Omental fat pad (tissue), 4 donors: Measurements from ENCODE around the gene KRTAP10-4. TPM values are rescaled to one million over a fixed set of nuclear protein-coding genes. Genes with fewer than 3 reads are reported as not detected.
"Not testable (repeated sequence)": the region's sequence is repeated elsewhere in the genome, so short reads cannot be mapped to it uniquely, and the experiment has no call there.

Experiments used
- ATAC-seq: fragments of 150-250 bp; one replicate; pipeline ENCODE4 v1.9.1; 2016; ENCODE audit warnings: mild to moderate bottlenecking, moderate library complexity; ENCODE audit not compliant: low FRiP score
- DNase-seq: peaks from one replicate; pipeline ENCODE4 v3.0.0-alpha.2; 2019; ENCODE audit warnings: low spot score
- total RNA-seq, 4 donors: library from RNA; depleted of rRNA; stranded (reverse); fragments of >200 nt; gene quantifications; one replicate each; pipeline ENCODE4 v1.1.0, GENCODE V29; 2016
- TF ChIP-seq, protein P1 (sequence below), 3 donors: fragments of 450-650 bp; IDR thresholded peaks; one replicate each; pipeline ENCODE4 v1.5.1; 2016 to 2017; ENCODE audit warnings: antibody characterized with exemption in 3 of 3, mild to moderate bottlenecking in 3 of 3, moderate library complexity in 2 of 3

The KRTAP10-4 gene
- total RNA-seq, 4 donors from 2014 or later, result not detected

DNA sequence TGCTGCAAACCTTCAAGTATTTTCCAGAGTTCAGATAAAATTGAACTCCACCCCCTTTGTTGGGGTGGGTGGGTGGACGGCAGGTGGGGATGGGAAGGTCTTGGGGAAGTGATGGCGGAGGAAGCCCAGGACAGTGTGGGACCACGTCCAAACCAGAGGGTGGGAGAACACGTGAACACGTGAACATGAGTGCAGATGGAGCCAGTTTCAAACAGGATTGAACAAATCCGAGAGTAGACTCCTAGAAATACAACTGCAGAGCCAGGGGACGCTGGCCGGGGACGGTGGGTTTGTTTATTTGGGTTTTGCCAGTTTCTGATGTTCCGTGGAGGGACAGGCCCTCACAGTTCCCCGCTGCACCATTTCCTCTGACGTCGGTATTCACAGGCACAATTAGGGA lies 25.1 kb upstream of the KRTAP10-4 start:
- ATAC-seq, result no peak
- TF ChIP-seq, protein P1, sequence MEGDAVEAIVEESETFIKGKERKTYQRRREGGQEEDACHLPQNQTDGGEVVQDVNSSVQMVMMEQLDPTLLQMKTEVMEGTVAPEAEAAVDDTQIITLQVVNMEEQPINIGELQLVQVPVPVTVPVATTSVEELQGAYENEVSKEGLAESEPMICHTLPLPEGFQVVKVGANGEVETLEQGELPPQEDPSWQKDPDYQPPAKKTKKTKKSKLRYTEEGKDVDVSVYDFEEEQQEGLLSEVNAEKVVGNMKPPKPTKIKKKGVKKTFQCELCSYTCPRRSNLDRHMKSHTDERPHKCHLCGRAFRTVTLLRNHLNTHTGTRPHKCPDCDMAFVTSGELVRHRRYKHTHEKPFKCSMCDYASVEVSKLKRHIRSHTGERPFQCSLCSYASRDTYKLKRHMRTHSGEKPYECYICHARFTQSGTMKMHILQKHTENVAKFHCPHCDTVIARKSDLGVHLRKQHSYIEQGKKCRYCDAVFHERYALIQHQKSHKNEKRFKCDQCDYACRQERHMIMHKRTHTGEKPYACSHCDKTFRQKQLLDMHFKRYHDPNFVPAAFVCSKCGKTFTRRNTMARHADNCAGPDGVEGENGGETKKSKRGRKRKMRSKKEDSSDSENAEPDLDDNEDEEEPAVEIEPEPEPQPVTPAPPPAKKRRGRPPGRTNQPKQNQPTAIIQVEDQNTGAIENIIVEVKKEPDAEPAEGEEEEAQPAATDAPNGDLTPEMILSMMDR (IDR thresholded peaks at IDR 0.05), result no peak
- DNase-seq, result no peak

- DNase-seq, result no peak
- no peak for ATAC-seq
- TF ChIP-seq, protein P1 (IDR thresholded peaks at IDR 0.05), result no peak
These were observed 24.6 kb upstream of the KRTAP10-4 start for GRCh38 chr21:44548922-44549321.

DNA sequence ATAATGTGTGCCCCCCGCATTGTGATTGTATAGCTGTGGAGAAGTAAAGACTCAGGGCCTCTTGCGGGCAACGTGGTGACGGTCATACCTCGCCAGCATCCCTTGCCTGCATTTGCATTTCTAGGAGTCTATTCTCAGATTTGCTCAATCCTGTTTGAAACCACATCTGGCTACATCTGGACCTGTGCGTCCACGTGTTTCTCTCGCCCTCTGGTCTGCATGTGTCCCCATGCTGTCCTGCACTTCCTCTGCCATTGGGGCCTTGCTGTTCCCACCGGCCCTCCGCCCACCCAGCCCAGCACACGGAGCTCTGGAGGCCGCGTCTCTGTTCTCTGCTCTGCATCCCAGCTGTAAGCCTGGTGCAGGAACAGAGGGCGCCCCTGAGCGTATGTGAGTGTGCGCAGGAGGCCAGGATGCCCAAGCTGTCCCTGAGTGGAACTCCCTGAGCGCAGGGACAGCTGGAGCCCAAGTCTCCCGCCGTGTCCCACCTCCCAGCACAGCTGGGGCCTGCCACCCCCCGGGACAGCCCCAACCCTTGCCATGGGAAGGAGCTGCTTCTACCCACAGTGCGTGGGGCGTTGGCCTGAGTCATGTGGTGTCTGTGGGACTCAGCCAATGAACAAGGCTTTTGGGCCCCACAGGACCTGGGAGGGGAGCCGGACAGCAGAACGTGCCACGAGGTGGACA lies 23.9 kb upstream of the KRTAP10-4 start:
- TF ChIP-seq, protein P1 (IDR thresholded peaks at IDR 0.05), result no peak
- ATAC-seq (no peak), DNase-seq (no peak)

DNA sequence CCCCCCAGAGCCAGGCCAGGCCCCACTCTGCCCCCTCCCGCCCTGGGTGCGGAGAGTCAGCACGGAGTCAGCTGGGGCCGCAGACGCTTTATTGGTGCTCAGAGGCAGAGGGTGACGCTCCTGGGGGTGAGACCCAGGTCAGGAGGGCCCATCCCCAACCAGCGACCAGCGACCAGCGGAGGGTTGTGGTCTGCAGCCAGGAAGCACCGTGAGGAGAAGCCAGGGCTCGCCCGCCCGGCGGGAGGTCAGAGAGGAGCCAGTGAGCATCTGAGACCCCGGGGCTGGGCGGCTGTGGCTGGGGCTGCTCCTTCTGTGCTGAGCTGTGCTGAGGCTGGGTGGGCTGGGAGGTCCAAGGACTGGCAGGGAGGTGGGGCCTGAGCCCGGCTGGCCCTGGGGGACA lies 23.2 kb upstream of the KRTAP10-4 start:
- not testable (repeated sequence) for DNase-seq, ATAC-seq

DNA sequence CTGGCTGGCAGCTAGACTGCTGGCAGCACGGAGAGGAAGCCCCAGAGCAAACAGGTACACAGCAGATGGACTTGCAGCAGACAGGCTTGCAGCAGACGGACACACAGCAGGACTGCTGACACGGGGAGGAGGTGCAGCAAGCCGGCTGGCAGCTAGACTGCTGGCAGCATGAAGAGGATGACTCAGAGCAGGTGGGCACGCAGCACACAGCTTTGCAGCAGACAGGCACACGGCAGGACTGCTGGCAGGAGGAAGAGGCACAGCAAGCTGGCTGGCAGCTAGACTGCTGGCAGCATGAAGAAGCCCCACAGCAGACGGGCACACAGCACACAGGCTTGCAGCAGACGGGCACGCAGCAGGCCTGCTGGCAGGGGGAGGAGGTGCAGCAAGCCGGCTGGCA lies 22.7 kb upstream of the KRTAP10-4 start:
- TF ChIP-seq, protein P1 (IDR thresholded peaks at IDR 0.05), result no peak
- no peak for ATAC-seq
- DNase-seq, result no peak

GRCh38 chr21:44551340-44551961 lies 22.1 kb upstream of the KRTAP10-4 start, which contains the start of gene KRTAP10-2:
Gene KRTAP10-2 (minus strand): TSS chr21:44551505. CDS start chr21:44551458, 47 bp downstream.
- TF ChIP-seq, protein P1 (IDR thresholded peaks at IDR 0.05), result no peak
- DNase-seq (no peak), ATAC-seq (no peak)

GRCh38 chr21:44552136-44552535 lies 21.4 kb upstream of the KRTAP10-4 start:
- ATAC-seq (no peak), DNase-seq (no peak)
- TF ChIP-seq, protein P1 (IDR thresholded peaks at IDR 0.05), result no peak
